Adipocyte (in vitro differentiated cells): ENCODE data around the gene RUNX3.
A peak's percentile ranks its signal among the peaks of the same experiment; 100 is the strongest.

Experiments
- DNase-seq: peaks from one replicate; pipeline ENCODE4 v3.0.0-alpha.2; 2015; ENCODE audit warnings: low read depth
- H3K27me3 ChIP-seq: replicated peaks from 2 replicates; pipeline ENCODE4 v1.7.0; 2013; ENCODE audit warnings: mild to moderate bottlenecking, low read length, moderate library complexity; ENCODE audit not compliant: control insufficient read depth, insufficient read depth
- H3K36me3 ChIP-seq: 2 replicates; pipeline ENCODE4 v1.7.0; 2013; ENCODE audit warnings: low read length, mild to moderate bottlenecking, moderate library complexity; ENCODE audit not compliant: control insufficient read depth, insufficient read depth, severe bottlenecking
- H3K4me1 ChIP-seq: 2 replicates; pipeline ENCODE4 v1.7.0; 2013; ENCODE audit warnings: mild to moderate bottlenecking, low read length, moderate library complexity; ENCODE audit not compliant: control insufficient read depth, insufficient read depth
- H3K4me3 ChIP-seq: 2 replicates; pipeline ENCODE4 v1.7.0; 2013; ENCODE audit warnings: mild to moderate bottlenecking, low read length, moderate library complexity
- H3K9ac ChIP-seq: 2 replicates; pipeline ENCODE4 v1.7.0; 2013; ENCODE audit warnings: mild to moderate bottlenecking, low read length, moderate library complexity
- H3K9me3 ChIP-seq: 2 replicates; pipeline ENCODE4 v1.7.0; 2013; ENCODE audit warnings: mild to moderate bottlenecking, low read length, moderate library complexity; ENCODE audit not compliant: control insufficient read depth

Gene RUNX3

DNA sequence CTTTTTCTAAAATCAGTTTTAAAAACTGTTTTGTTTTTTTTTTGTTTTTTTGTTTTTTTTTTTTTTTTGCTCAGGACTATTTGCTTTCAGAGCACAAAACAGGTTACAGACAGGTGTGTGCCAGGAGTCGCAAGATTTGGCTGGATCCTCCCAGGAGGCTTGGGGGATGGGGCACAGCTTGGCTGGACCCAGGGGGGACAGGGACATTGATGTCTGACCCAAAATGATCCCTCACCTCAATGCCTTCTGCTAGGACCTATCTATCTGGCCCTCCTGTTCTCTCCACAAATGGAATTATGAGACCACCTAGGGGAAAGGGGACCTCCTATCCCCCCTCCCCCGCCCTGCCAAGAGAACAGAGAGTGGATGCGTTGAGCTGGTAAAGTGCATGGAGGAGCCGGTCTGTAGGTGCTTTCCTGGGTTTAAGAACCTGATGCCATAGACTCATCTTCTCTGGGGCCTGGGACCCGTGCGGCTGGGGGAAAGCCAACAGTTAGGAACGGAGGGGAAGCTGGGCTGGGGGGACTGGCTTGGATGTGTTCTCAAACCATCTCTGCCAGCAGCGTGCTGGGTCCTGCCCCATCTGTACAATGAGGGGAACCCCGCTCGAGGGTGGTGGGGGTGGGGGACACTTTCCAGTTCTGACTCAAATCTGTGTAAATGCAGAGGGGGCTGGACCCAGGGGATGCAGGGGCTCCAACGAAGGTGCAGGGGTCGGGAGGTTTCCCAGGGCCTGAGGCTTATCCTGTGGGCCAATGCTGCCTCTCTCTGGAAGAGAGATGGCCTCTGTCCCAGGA is 28.9 kb downstream of the RUNX3 start:
- Histone ChIP-seq H3K27me3 (peaks cover 33% of the 10 kb centered on the region), H3K9ac (no peak overlapping the region), H3K36me3 (no peaks in the 10 kb centered on the region), H3K4me3 (no peak overlapping the region), H3K9me3 (no peaks in the 10 kb centered on the region), H3K4me1 (no peaks in the 10 kb centered on the region)
- DNase-seq = no peak

- no peak for DNase-seq
- no peak overlapping the region for H3K9ac ChIP-seq
- no peaks in the 10 kb centered on the region for H3K36me3 ChIP-seq
- H3K4me3 ChIP-seq = no peak overlapping the region
- peaks cover 33% of the 10 kb centered on the region for H3K27me3 ChIP-seq
- no peaks in the 10 kb centered on the region for H3K9me3 ChIP-seq
- no peaks in the 10 kb centered on the region for H3K4me1 ChIP-seq
Measured at GRCh38 chr1:24900486-24900849, 29.6 kb downstream of the RUNX3 start.

- Histone ChIP-seq H3K4me1 (no peaks in the 10 kb centered on the region), H3K9ac (no peak overlapping the region), H3K4me3 (no peak overlapping the region), H3K27me3 (peaks cover 33% of the 10 kb centered on the region), H3K9me3 (no peaks in the 10 kb centered on the region), H3K36me3 (no peaks in the 10 kb centered on the region)
- no peak for DNase-seq
Measured at GRCh38 chr1:24899581-24900485, 30.2 kb downstream of the RUNX3 start.

- Histone ChIP-seq H3K4me1 (no peaks in the 10 kb centered on the region), H3K9me3 (no peaks in the 10 kb centered on the region), H3K9ac (no peak overlapping the region), H3K4me3 (no peak overlapping the region), H3K36me3 (no peaks in the 10 kb centered on the region), H3K27me3 (peaks cover 33% of the 10 kb centered on the region)
- no peak for DNase-seq
Measured at GRCh38 chr1:24898909-24899439, 31.1 kb downstream of the RUNX3 start.

DNA sequence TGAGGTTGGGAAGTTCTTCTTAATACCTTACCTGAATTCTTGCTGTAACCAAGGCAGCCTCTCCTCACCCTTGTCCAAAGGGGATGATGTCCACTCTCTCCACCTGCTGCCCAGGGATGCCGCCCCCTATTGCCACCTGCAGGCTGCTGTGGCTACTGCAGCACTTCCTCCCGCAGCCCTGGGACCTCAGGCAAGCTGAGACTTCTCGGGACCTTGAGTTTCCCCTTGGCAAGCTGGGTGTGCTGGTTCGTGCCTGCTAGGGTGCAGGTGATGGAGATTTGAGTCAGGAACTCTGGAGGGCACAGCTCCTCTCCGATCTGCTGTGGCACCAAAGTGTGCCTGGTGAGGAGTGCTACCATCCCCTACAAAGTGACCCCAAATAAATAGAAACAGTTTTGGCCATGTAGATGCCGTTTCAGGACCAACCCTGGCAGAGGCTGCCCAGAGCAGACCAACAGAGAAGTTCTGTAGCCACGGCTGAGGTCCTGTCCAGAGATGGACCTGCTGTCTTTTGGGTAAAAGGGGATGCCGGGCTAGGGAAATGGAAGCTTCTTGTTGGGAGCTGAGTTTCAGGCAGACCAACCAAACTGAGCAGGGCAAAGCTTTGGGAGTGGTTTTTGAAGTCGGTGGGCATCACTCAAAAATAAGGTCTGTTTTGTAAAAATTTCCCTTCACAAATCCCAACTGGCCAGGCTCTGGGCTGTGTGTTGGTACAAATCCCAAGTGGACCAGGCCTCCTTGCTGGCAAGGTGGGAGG is 31.7 kb downstream of the RUNX3 start:
- DNase-seq = peak; percentile 54
- Histone ChIP-seq H3K27me3 (peaks cover 28% of the 10 kb centered on the region), H3K9me3 (no peaks in the 10 kb centered on the region), H3K4me3 (no peak overlapping the region), H3K9ac (no peak overlapping the region), H3K4me1 (no peaks in the 10 kb centered on the region), H3K36me3 (no peaks in the 10 kb centered on the region)

DNA sequence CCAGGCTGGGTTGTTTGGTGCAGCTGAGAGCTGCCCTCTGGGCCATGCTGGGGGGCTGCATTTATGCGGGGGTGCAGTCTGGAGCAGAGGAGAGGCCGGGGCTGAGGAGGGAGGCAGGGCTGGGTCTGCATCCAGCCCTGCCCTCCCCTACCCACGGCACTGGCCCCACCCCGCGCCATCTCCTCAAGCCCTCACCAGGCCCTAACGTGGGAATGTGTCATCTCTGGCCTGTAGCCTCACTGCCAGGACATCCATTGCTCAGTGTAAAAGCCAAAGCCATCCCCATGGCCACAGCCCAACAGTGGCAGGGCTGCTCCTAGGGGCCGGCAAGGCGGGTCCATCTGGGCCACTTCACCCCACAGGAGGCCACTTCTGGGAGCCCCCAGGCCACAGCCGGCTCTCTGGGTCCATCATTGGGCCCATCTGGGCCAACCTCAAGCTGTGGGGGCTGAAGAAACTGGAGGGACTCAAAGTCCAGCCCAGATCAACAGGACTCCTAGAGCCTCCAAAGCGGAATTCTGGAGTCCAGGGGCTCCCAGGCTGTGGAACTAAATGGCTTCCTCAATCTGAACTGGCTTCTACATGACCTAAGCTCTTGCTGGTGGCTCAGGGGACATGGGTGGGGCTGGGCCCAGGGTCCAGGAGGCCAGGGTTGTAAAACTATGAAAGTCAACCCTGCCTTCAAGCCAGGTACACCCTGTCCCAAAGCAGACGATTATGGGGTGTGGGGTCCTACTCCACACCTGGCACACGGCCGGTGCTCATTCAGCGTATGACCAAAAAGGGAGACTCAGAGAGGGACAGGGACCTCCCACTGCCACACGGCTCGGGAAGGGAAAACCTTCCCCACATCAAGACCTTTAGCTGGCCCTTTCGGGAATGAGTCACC is 32.6 kb downstream of the RUNX3 start:
- no peaks in the 10 kb centered on the region for H3K4me1 ChIP-seq
- H3K9me3 ChIP-seq = no peaks in the 10 kb centered on the region
- H3K9ac ChIP-seq = no peak overlapping the region
- no peak overlapping the region for H3K4me3 ChIP-seq
- no peak for DNase-seq
- H3K36me3 ChIP-seq = no peaks in the 10 kb centered on the region
- peaks cover 22% of the 10 kb centered on the region for H3K27me3 ChIP-seq

DNA sequence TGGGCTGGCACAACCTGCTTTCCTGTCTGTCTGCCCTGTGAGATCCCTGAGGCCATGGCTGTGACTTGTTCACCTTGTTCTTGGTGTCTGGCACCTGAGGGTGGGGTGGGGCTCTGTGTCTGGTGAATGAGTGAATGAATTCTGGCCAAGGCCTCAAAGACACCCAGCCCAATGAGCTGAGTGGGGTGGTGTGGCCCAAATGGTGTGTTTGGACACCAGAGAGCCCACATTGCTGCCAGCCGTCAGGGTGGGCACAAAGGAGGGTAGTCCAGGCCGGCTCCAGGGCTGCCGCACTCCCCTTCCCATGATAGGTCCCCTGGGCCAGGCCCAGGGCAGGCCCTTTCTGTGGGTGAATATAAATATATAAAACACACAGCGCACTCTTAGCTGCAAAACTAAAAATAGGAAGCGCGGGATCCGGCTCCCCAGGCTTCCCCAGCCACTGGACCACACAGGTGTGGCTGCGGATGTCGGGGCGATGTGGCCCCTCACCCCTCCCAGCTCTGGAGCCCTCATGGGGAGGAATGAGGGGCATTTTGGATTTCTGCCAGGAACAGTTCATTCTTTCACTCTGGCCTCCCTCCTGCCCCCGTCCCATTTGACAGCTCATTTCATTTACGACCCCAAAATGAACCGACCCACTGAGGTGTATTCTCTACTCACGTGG is 33.3 kb downstream of the RUNX3 start:
- no peak overlapping the region for H3K4me3 ChIP-seq
- H3K9ac ChIP-seq = no peak overlapping the region
- H3K36me3 ChIP-seq = no peaks in the 10 kb centered on the region
- DNase-seq = no peak
- H3K27me3 ChIP-seq = peaks cover 22% of the 10 kb centered on the region
- no peaks in the 10 kb centered on the region for H3K4me1 ChIP-seq
- H3K9me3 ChIP-seq = no peaks in the 10 kb centered on the region

- Histone ChIP-seq H3K4me1 (no peaks in the 10 kb centered on the region), H3K9me3 (no peaks in the 10 kb centered on the region)
- DNase-seq = no peak
Measured at GRCh38 chr1:24896176-24896575, 33.9 kb downstream of the RUNX3 start.

DNA sequence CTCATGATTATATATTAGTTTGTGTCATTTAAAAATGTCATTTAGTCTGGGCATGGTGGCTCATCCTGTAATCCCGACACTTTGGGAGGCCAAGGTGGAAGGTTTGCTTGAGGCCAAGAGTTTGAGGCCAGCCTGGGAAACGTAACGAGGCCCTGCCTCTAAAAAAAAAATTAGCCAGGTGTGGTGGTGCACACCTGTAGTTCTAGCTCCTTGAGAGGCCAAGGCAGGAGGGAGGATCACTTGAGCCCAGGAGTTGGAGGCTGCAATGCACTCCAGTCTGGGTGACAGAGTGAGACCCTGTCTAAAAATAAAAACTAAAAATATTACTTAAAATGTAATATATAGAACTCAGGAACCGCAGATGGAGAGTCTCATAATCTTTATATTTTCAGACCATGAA is 34.6 kb downstream of the RUNX3 start:
- DNase-seq = no peak
- no peaks in the 10 kb centered on the region for H3K4me1 ChIP-seq

More at GRCh38 chr1:24896176-24896575, 33.9 kb downstream of the RUNX3 start:
- Histone ChIP-seq H3K27me3 (peaks cover 18% of the 10 kb centered on the region), H3K9ac (no peak overlapping the region), H3K4me3 (no peak overlapping the region), H3K36me3 (no peaks in the 10 kb centered on the region)

DNA sequence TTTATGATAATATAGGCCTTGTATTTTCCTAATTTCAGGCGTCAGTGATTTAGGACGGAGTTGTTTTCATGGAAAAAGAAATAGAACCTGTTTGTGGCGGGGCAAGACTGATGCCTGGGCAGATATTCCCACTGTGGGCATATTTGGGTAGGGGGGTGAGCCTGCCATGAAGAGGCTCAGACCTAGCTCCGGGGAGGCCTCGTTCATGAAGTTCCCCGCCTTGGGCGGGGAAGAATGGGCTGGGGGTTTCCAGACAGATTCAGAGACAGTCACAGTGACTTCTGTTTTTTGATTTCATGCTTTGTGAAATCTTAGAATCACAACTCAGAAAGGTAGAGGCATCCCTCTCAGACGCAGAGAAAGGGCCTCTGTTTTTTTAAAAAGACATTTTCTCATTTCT is 36.1 kb downstream of the RUNX3 start:
- H3K4me1 ChIP-seq = peaks cover 9% of the 10 kb centered on the region
- H3K36me3 ChIP-seq = no peaks in the 10 kb centered on the region
- peaks cover 7% of the 10 kb centered on the region for H3K27me3 ChIP-seq
- no peak overlapping the region for H3K4me3 ChIP-seq
- no peak for DNase-seq
- no peak overlapping the region for H3K9ac ChIP-seq
- H3K9me3 ChIP-seq = no peaks in the 10 kb centered on the region

More for the DNA sequence above, 34.6 kb downstream of the RUNX3 start:
- Histone ChIP-seq H3K9ac (no peak overlapping the region), H3K9me3 (no peaks in the 10 kb centered on the region), H3K27me3 (peaks cover 15% of the 10 kb centered on the region), H3K4me3 (no peak overlapping the region), H3K36me3 (no peaks in the 10 kb centered on the region)
